DND-41 (cell line): ENCODE results near the gene SUCLG2.

Experiments used
- EZH2 ChIP-seq: IDR thresholded peaks from 3 replicates; pipeline ENCODE4 v1.6.1; 2012; ENCODE audit warnings: borderline replicate concordance, low read depth, mild to moderate bottlenecking, moderate library complexity, low read length, inconsistent platforms; ENCODE audit not compliant: severe bottlenecking
- TF ChIP-seq, protein P1 (sequence below): IDR thresholded peaks from 2 replicates; pipeline ENCODE4 v1.5.1; 2012; ENCODE audit warnings: borderline replicate concordance, low read length, moderate library complexity, mild to moderate bottlenecking; ENCODE audit not compliant: poor library complexity, severe bottlenecking; ENCODE audit errors: extremely low read depth

DNA sequence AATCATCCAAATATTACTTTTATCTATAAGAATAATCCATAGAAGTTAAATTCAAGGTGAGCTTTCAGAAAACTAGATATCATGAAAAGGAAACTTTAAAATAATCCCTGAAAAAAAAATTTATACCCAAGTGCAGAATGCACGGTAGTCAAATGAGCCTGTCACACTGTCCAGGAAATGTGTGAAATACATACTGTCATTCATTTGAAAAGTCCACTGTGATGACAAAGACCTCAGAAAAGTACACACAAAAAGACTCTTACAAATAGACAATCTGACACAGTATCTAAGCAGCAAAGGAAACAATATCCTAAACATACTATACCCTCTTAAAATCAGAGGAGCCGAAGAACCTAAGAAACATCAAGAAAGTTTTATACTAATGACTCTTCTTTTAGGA lies 29.7 kb downstream of the SUCLG2 start:
- TF ChIP-seq, protein P1, sequence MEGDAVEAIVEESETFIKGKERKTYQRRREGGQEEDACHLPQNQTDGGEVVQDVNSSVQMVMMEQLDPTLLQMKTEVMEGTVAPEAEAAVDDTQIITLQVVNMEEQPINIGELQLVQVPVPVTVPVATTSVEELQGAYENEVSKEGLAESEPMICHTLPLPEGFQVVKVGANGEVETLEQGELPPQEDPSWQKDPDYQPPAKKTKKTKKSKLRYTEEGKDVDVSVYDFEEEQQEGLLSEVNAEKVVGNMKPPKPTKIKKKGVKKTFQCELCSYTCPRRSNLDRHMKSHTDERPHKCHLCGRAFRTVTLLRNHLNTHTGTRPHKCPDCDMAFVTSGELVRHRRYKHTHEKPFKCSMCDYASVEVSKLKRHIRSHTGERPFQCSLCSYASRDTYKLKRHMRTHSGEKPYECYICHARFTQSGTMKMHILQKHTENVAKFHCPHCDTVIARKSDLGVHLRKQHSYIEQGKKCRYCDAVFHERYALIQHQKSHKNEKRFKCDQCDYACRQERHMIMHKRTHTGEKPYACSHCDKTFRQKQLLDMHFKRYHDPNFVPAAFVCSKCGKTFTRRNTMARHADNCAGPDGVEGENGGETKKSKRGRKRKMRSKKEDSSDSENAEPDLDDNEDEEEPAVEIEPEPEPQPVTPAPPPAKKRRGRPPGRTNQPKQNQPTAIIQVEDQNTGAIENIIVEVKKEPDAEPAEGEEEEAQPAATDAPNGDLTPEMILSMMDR = no peak
- TF ChIP-seq EZH2 = no peak
